Mammary epithelial cell (primary cell): ENCODE data around the gene DOCK11.

Experiments used
- EZH2 ChIP-seq: IDR thresholded peaks from 2 replicates; pipeline ENCODE4 v1.6.1; 2012; ENCODE audit warnings: low read length, inconsistent platforms, borderline replicate concordance
- TF ChIP-seq, protein P1 (sequence below), 2 donors: IDR thresholded peaks in 1 of 2; conservative IDR thresholded peaks in 1 of 2; 2 replicates each; pipeline ENCODE4 v1.5.1; 2011 to 2012; ENCODE audit warnings: inconsistent platforms in 2 of 2, low read length in 2 of 2, mild to moderate bottlenecking in 2 of 2, control low read depth in 1 of 2, low read depth in 1 of 2; ENCODE audit not compliant: insufficient read depth in 1 of 2; ENCODE audit errors: extremely low read depth in 1 of 2

- TF ChIP-seq, protein P1, sequence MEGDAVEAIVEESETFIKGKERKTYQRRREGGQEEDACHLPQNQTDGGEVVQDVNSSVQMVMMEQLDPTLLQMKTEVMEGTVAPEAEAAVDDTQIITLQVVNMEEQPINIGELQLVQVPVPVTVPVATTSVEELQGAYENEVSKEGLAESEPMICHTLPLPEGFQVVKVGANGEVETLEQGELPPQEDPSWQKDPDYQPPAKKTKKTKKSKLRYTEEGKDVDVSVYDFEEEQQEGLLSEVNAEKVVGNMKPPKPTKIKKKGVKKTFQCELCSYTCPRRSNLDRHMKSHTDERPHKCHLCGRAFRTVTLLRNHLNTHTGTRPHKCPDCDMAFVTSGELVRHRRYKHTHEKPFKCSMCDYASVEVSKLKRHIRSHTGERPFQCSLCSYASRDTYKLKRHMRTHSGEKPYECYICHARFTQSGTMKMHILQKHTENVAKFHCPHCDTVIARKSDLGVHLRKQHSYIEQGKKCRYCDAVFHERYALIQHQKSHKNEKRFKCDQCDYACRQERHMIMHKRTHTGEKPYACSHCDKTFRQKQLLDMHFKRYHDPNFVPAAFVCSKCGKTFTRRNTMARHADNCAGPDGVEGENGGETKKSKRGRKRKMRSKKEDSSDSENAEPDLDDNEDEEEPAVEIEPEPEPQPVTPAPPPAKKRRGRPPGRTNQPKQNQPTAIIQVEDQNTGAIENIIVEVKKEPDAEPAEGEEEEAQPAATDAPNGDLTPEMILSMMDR (conservative IDR thresholded peaks at IDR 0.05 in 1 of 2, IDR thresholded peaks at IDR 0.05 in 1 of 2; ENCODE audit: extremely low read depth in 1 of 2, insufficient read depth in 1 of 2, low read depth in 1 of 2, low read length in 2 of 2): no peak
- no peak for TF ChIP-seq EZH2
Measured at GRCh38 chrX:118520216-118521206, 24.9 kb downstream of the DOCK11 start.
